NB4 (cell line): ENCODE results near the gene WNK3.

Experiments
- DNase-seq: peaks from one replicate; pipeline ENCODE4 v3.0.0; 2010; ENCODE audit warnings: low read depth
- H3K4me3 ChIP-seq: one replicate; pipeline ENCODE4 v1.5.1; 2011; ENCODE audit warnings: mild to moderate bottlenecking, low read depth, low read length, moderate library complexity
- MYC ChIP-seq: IDR thresholded peaks from 2 replicates; pipeline ENCODE4 v1.6.1; 2011; ENCODE audit warnings: low read depth, low read length
- POLR2A ChIP-seq: IDR thresholded peaks from 2 replicates; pipeline ENCODE4 v1.6.1; 2011; ENCODE audit warnings: mild to moderate bottlenecking; ENCODE audit not compliant: insufficient read length; ENCODE audit errors: extremely low read depth
- TF ChIP-seq, protein P1 (sequence below): IDR thresholded peaks from 2 replicates; pipeline ENCODE4 v1.6.1; 2011; ENCODE audit warnings: low read depth, low read length
- TF ChIP-seq, protein P2 (sequence below): IDR thresholded peaks from one replicate; pipeline ENCODE4 v1.5.1; 2012; ENCODE audit warnings: low read depth, low read length

Gene WNK3

DNA sequence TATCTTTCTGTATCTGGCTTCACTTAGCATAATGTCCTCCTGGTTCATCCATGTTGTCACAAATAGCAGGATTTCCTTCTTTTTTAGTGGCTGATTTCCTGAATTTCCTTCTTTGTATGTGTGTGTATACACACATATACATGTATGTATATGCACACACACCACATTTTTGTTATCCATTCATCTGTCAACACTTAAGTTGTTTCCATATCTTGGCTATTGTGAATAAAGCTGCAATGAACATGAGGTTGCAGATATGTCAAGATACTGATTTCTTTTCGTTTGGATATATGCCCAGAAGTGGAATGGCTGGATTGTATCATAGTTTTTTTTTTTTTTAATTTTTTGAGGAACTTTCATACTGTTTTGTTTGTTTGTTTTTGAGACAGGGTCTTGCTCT, 76.2 kb downstream of the WNK3 start:
- TF ChIP-seq POLR2A (no peak), MYC (no peak)
- TF ChIP-seq, protein P1, sequence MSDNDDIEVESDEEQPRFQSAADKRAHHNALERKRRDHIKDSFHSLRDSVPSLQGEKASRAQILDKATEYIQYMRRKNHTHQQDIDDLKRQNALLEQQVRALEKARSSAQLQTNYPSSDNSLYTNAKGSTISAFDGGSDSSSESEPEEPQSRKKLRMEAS, result no peak
- TF ChIP-seq, protein P2, sequence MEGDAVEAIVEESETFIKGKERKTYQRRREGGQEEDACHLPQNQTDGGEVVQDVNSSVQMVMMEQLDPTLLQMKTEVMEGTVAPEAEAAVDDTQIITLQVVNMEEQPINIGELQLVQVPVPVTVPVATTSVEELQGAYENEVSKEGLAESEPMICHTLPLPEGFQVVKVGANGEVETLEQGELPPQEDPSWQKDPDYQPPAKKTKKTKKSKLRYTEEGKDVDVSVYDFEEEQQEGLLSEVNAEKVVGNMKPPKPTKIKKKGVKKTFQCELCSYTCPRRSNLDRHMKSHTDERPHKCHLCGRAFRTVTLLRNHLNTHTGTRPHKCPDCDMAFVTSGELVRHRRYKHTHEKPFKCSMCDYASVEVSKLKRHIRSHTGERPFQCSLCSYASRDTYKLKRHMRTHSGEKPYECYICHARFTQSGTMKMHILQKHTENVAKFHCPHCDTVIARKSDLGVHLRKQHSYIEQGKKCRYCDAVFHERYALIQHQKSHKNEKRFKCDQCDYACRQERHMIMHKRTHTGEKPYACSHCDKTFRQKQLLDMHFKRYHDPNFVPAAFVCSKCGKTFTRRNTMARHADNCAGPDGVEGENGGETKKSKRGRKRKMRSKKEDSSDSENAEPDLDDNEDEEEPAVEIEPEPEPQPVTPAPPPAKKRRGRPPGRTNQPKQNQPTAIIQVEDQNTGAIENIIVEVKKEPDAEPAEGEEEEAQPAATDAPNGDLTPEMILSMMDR, result no peak
- no peak overlapping the region for H3K4me3 ChIP-seq
- DNase-seq, result no peak

DNA sequence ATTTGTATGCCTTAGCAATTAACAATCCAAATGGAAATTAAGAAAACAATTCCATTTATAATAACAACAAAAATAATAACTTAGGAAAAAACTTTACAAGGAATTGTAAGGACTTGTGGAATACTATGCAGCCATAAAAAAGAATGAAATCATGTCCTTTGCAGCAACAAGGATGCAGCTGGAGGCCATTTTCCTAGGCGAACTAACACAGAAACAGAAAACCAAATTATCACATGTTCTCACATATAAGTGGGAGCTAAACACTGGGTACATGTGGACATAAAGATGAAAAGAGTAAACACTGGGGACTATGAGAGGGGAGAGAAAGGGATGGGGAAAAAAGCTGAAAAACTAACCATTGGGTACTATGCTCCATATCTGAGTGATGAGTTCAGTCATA, 77.4 kb downstream of the WNK3 start:
- no peak for DNase-seq
- TF ChIP-seq POLR2A (no peak), MYC (no peak)
- TF ChIP-seq, protein P2, result no peak
- TF ChIP-seq, protein P1, result no peak
- H3K4me3 ChIP-seq, result no peak overlapping the region

DNA sequence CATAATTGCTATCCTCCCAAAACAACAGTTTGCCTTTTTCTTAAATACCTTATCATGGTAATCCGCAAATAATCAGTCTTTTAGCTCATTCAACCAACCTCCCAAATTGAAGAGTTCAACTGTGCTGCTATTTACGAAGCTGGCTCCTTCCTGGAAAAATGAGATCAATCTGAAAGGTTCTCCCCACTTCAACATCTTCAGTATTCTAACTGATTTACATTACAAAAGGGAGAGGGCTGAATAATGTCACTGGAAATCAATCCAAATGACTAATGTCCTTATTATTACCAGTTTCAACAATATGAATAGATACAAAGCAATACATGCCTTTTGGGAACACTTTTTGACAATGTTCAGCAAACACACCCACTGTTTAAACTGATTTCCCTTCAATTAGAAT, 86.2 kb downstream of the WNK3 start:
- no peak for DNase-seq
- H3K4me3 ChIP-seq, result no peak overlapping the region
- no peak for TF ChIP-seq POLR2A
- TF ChIP-seq MYC, result no peak
- TF ChIP-seq, protein P1, result no peak
- TF ChIP-seq, protein P2, result no peak

DNA sequence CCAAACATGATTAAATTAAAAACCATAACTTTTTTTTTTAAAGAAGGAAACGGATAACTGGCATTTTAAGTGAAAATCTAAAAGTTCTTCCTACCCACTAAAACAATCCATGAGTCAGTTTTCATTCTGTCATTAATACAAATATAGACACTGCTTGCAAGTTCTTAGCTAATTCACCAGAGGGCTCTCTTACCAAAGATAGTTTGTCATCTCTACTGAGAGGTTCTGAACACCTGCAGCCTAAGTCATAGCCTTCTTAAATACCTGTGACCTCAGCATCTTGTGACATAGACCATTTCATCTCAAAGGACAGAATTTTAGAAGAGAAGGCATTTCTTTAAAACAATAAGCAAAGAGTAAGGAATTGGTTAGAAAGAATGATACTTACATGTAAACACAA, 109.5 kb downstream of the WNK3 start:
- no peak overlapping the region for H3K4me3 ChIP-seq
- DNase-seq, result peak; percentile 14
- TF ChIP-seq, protein P2, result peak; percentile 13
- no peak for TF ChIP-seq MYC
- TF ChIP-seq, protein P1, result no peak

DNA sequence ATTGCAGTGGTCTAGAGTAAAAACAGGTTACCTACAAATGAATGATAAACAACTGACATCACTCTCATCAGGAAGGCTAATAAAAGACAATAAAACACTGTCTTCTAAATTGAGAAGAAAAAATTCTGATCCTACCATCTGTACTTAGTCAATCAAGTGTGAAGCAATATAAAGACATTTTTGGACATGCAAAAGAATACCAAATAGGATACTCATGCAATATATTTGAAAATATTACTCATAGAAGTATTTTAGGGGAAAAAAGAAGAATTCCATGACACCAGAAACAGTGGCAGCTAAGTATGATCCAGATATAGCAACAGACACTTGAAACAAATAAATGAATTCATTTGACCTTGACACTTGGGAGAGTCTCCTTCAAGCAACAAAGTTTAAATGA, 111.0 kb downstream of the WNK3 start:
- no peak overlapping the region for H3K4me3 ChIP-seq
- TF ChIP-seq MYC (no peak), POLR2A (no peak)
- TF ChIP-seq, protein P1, result no peak
- TF ChIP-seq, protein P2, result no peak
- no peak for DNase-seq

DNA sequence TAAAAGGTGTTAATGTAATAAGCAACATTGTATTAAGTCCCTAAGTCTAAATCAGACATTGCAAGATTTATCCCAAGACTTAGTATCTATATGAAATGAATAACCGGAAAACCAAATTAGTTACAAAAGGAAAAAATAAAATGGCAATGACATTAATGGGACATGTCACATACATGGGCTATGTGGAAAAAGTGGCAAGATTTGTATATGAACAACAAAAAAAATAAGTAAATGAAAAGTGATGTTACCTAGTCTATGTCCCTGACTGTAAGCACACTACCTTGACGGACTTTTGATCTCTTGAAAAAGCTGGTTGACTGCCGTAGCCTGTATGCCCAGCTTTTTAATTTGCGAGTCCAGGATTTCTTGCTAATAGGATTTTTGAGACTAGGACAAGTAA, 119.3 kb downstream of the WNK3 start:
- TF ChIP-seq, protein P2, result no peak
- TF ChIP-seq MYC (no peak), POLR2A (no peak)
- TF ChIP-seq, protein P1, result no peak
- no peak for DNase-seq
- H3K4me3 ChIP-seq, result no peak overlapping the region
